ENCODE results near the gene SH3GLB1. TPM values are rescaled to one million over a fixed set of nuclear protein-coding genes. Genes with fewer than 3 reads are reported as not detected.

SH3GLB1 gene
- 10 to 100 TPM; 25.6 to 25.8 TPM for total RNA-seq

GRCh38 chr1:86704458-86704971 lies at the start of gene SH3GLB1:
TSS of gene SH3GLB1 (plus strand) at chr1:86704576. CDS start at chr1:86704900, 324 bp downstream.

Other genes with a start within 250 kb of the SH3GLB1 start
- gene CLCA1, start 235.6 kb upstream of the SH3GLB1 start, total RNA-seq, result not detected
- gene CLCA4, start 157.5 kb upstream of the SH3GLB1 start, total RNA-seq, result not detected
- gene SELENOF, start 209.6 kb downstream of the SH3GLB1 start, total RNA-seq, result 100 to 1,000 TPM; 128 to 190 TPM
- 10 to 100 TPM; 16.2 to 24.6 TPM for gene HS2ST1, start 210.1 kb downstream of the SH3GLB1 start, total RNA-seq

All from melanocyte of skin (primary cell).